ENCODE measurements around the gene FTH1. TPM values are rescaled to one million over a fixed set of nuclear protein-coding genes. Genes with fewer than 3 reads are reported as not detected.
A peak's percentile ranks its signal among the peaks of the same experiment; 100 is the strongest.

The FTH1 gene
- total RNA-seq, 1 experiment from 2014 or later: 1,565 TPM

- peak; percentile 85 to 91 for DNase-seq
- BruUV-seq (replicated peaks): TSS peak; percentile 98
- H3K27me3 ChIP-seq (replicated peaks; ENCODE audit: control insufficient read depth, insufficient read depth, low read length): no peaks in the 10 kb centered on the region
- H3K27me3 Mint-ChIP-seq (ENCODE audit: insufficient read depth, unreplicated experiment): no peaks in the 10 kb centered on the region
- CTCF ChIA-PET: interaction anchor here (0.7 to 7.6 kb wide), 19 partner anchors 10 to 1939 kb away, joined by 3 to 274 read pairs (median 5); no protein-coding TSS in a partner anchor
- TF ChIP-seq CTCF (IDR thresholded peaks at IDR 0.05; ENCODE audit: insufficient read depth in 1 of 2, low read depth in 1 of 2, low read length in 1 of 2, severe bottlenecking in 1 of 2, unreplicated experiment in 1 of 2): no peak
- no peaks in the 10 kb centered on the region for H3K36me3 ChIP-seq (ENCODE audit: control insufficient read depth, insufficient read depth, low read length)
- H3K4me3 ChIP-seq (ENCODE audit: low read depth, low read length): no peak overlapping the region
- no peaks in the 10 kb centered on the region for H3K9me3 Mint-ChIP-seq (ENCODE audit: unreplicated experiment)
- H3K36me3 Mint-ChIP-seq (ENCODE audit: insufficient read depth, unreplicated experiment): peaks cover 12% of the 10 kb centered on the region
- peak overlapping the region; percentile 95 for H3K27ac Mint-ChIP-seq (ENCODE audit: unreplicated experiment)
- intact Hi-C loops (cut with micrococcal nuclease; ENCODE audit: unreplicated experiment): loop anchor here (1.0 to 5.0 kb wide), 4 partner anchors 105 to 159 kb away; partner anchors contain the start of gene FADS1
- POLR2A ChIA-PET: interaction anchor here (0.6 to 3.2 kb wide), 15 partner anchors 18 to 196 kb away, joined by 3 to 36 read pairs (median 4); partner anchors contain the start of genes FTH1, INCENP and RAB3IL1
- no peaks in the 10 kb centered on the region for H3K4me1 Mint-ChIP-seq (ENCODE audit: low read depth, unreplicated experiment)
- no peaks in the 10 kb centered on the region for H3K9me3 ChIP-seq
- peak overlapping the region; percentile 1 for H3K4me3 Mint-ChIP-seq (ENCODE audit: unreplicated experiment)
- H3K4me1 ChIP-seq: peaks cover 12% of the 10 kb centered on the region
Measured at GRCh38 chr11:61949169-61950034, 18.0 kb downstream of the FTH1 start.

- no TSS peak for BruUV-seq (replicated peaks)
- H3K9me3 ChIP-seq: no peaks in the 10 kb centered on the region
- peaks cover 7% of the 10 kb centered on the region for H3K36me3 Mint-ChIP-seq (ENCODE audit: insufficient read depth, unreplicated experiment)
- no peak for DNase-seq
- ChIA-PET POLR2A (interaction anchor here (0.6 to 3.2 kb wide), 5 partner anchors 19 to 156 kb away, joined by 3 to 36 read pairs (median 4); partner anchors contain the start of genes FEN1, FTH1 and RAB3IL1), CTCF (interaction anchor here (0.7 to 7.6 kb wide), 22 partner anchors 11 to 201 kb away, joined by 3 to 274 read pairs (median 7); partner anchors contain the start of genes FEN1, RAB3IL1 and TMEM258)
- no peak overlapping the region for H3K4me3 Mint-ChIP-seq (ENCODE audit: unreplicated experiment)
- intact Hi-C loops (cut with micrococcal nuclease; ENCODE audit: unreplicated experiment): loop anchor here (2.0 to 5.0 kb wide), 2 partner anchors 131 to 160 kb away; partner anchors contain the start of gene FADS1
- H3K27me3 Mint-ChIP-seq (ENCODE audit: insufficient read depth, unreplicated experiment): no peaks in the 10 kb centered on the region
- H3K9me3 Mint-ChIP-seq (ENCODE audit: unreplicated experiment): no peaks in the 10 kb centered on the region
- H3K27me3 ChIP-seq (replicated peaks; ENCODE audit: control insufficient read depth, insufficient read depth, low read length): no peaks in the 10 kb centered on the region
- no peak overlapping the region for H3K27ac Mint-ChIP-seq (ENCODE audit: unreplicated experiment)
- H3K4me1 Mint-ChIP-seq (ENCODE audit: low read depth, unreplicated experiment): no peaks in the 10 kb centered on the region
- peaks cover 12% of the 10 kb centered on the region for H3K4me1 ChIP-seq
- no peaks in the 10 kb centered on the region for H3K36me3 ChIP-seq (ENCODE audit: control insufficient read depth, insufficient read depth, low read length)
- H3K4me3 ChIP-seq (ENCODE audit: low read depth, low read length): no peak overlapping the region
- no peak for TF ChIP-seq CTCF (IDR thresholded peaks at IDR 0.05; ENCODE audit: insufficient read depth in 1 of 2, low read depth in 1 of 2, low read length in 1 of 2, severe bottlenecking in 1 of 2, unreplicated experiment in 1 of 2)
Measured at GRCh38 chr11:61948505-61948904, 18.9 kb downstream of the FTH1 start.

- Mint-ChIP-seq H3K36me3 (ENCODE audit: insufficient read depth, unreplicated experiment) (peaks cover 7% of the 10 kb centered on the region), H3K27me3 (ENCODE audit: insufficient read depth, unreplicated experiment) (no peaks in the 10 kb centered on the region), H3K4me1 (ENCODE audit: low read depth, unreplicated experiment) (no peaks in the 10 kb centered on the region), H3K9me3 (ENCODE audit: unreplicated experiment) (no peaks in the 10 kb centered on the region), H3K4me3 (ENCODE audit: unreplicated experiment) (no peak overlapping the region), H3K27ac (ENCODE audit: unreplicated experiment) (no peak overlapping the region)
- BruUV-seq (replicated peaks): no TSS peak
- DNase-seq: peak; percentile 81 to 88
- H3K36me3 ChIP-seq (ENCODE audit: control insufficient read depth, insufficient read depth, low read length): no peaks in the 10 kb centered on the region
- ChIA-PET CTCF (interaction anchor here (0.6 to 7.6 kb wide), 27 partner anchors 12 to 595 kb away, joined by 3 to 274 read pairs (median 5); partner anchors contain the start of genes FEN1, RAB3IL1 and TMEM258), POLR2A (interaction anchor here (0.9 to 1.3 kb wide), 3 partner anchors 24 to 50 kb away, joined by 3 to 6 read pairs (median 3); no protein-coding TSS in a partner anchor)
- H3K4me1 ChIP-seq: peaks cover 12% of the 10 kb centered on the region
- no peaks in the 10 kb centered on the region for H3K27me3 ChIP-seq (replicated peaks; ENCODE audit: control insufficient read depth, insufficient read depth, low read length)
- no peak overlapping the region for H3K4me3 ChIP-seq (ENCODE audit: low read depth, low read length)
- TF ChIP-seq CTCF (IDR thresholded peaks at IDR 0.05; ENCODE audit: insufficient read depth in 1 of 2, low read depth in 1 of 2, low read length in 1 of 2, severe bottlenecking in 1 of 2, unreplicated experiment in 1 of 2): peak; percentile 88 to 98
- no peaks in the 10 kb centered on the region for H3K9me3 ChIP-seq
- intact Hi-C loops (cut with micrococcal nuclease; ENCODE audit: unreplicated experiment): loop anchor here (1.0 to 5.0 kb wide), 6 partner anchors 24 to 161 kb away; partner anchors contain the start of genes FADS1, FEN1 and TMEM258
Measured at GRCh38 chr11:61947486-61948210, 19.8 kb downstream of the FTH1 start.
